NCI-H748 (cell line): ENCODE data around the gene FAM76B.

Source experiments
- DNase-seq: peaks from one replicate; lab custom pipeline; 2025; ENCODE audit not compliant: unreplicated experiment; lab: John Stamatoyannopoulos, UW

The FAM76B gene

GRCh38 chr11:95732930-95733602 is 56.5 kb downstream of the FAM76B start:
- no peak for DNase-seq

DNA sequence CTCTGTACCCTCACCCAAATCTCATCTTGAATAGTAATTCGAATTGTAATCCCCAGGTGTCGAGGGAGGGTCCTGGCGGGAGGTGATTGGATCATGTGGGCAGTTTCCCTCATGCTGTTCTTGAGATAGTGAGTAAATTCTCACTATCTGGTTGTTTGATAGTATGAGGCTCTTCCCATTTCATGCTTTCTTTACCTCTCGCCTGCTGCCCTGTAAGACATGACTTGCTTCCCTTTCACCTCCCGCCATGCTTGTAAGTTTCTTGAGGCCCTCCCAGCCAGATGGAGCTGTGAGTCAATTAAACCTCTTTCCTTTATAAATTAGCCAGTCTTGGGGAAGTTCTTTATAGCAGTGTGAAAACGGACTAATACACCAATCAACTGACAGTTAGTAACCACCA is 60.1 kb downstream of the FAM76B start:
- no peak for DNase-seq

- no peak for DNase-seq
Observed at GRCh38 chr11:95728790-95729189, 60.8 kb downstream of the FAM76B start.

DNA sequence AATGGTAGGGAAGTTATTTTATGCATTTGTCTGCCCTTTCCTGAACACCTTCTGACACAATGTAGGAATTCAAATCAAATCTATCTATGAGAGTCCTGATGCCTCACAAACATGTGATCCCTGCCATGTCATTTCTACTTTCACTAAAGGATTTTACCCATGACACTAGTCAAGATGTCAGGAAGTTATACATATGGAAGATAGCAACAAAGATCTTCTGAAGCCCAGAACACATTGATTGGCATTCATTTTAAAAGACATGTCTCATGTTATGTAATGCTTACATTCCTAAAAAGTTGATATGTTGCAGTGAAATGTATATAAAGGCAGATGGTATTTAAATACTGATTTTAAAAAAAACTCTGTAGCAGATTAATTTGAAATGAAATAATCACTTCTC is 61.5 kb downstream of the FAM76B start:
- no peak for DNase-seq

DNA sequence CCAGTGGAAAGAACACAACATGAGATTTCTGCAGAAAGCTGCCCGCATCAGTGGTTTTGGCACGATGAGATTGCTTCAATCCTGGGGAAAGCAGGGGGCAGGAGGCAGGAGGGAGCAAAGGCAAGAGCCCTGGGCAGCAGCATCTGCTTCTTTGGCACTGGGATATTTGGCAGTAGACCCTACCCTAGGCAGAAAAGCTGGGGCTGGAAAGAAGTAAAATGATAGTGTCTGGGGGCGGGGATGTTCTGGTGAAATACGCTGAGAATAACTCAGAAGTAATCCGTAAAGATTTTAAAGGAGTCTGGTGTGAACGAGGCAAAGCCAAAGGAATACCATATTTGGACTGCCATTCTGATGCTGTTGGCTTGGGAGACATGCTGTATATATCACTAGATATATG is 62.0 kb downstream of the FAM76B start:
- no peak for DNase-seq

GRCh38 chr11:95727111-95727510 is 62.5 kb downstream of the FAM76B start:
- no peak for DNase-seq

GRCh38 chr11:95725196-95725595 is 64.4 kb downstream of the FAM76B start:
- no peak for DNase-seq

DNA sequence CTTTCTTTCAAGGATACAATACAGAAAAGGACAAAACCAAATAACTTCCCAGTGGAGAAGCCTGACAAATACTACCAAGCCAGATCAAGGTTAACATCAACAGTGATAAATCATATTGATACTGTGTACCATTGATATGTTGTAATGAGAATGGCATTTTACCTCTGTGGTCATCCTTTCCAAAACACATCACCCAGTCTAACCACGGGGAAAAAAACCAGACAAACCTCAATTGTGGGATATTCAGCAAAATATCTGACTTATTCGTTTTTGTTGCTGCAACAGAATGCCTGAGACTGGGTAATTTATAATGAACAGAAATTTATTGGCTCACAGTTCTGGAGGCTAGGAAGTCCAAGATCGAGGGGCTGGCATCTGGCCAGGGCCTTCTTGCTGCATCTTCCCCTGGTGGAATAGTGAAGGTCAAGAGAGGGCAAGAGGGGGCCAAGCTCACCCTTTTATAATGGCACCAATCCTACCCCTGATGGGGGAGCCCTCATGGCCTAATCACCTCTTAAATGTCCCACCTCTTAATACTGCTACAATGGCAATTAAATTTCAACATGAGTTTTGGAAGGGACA is 66.1 kb downstream of the FAM76B start:
- no peak for DNase-seq

- no peak for DNase-seq
Observed at GRCh38 chr11:95720195-95720594, 69.4 kb downstream of the FAM76B start.
